Adrenal gland (tissue), 12 donors: ENCODE data around the gene NOS1. TPM values are rescaled to one million over a fixed set of nuclear protein-coding genes. Genes with fewer than 3 reads are reported as not detected.

Experiments used
- DNase-seq, 7 donors: peaks; one replicate each; pipeline ENCODE4 v3.0.0-alpha.2; 2019 to 2020
- H3K27ac ChIP-seq, 5 donors: fragments of 200-600 bp; sonication (generic) in 4 of 5; 1 replicate in 3 of 5; 2 replicates in 2 of 5; pipeline versions ENCODE4 v1.5.1 to v1.8.0; 2016 to 2020; ENCODE audit warnings: mild to moderate bottlenecking in 1 of 5
- H3K27me3 ChIP-seq: fragments of 200-600 bp; 2 replicates; pipeline ENCODE4 v1.8.0; 2021
- H3K36me3 ChIP-seq, 2 donors: fragments of 200-600 bp; replicated peaks in 1 of 2; 1 replicate in 1 of 2; 2 replicates in 1 of 2; pipeline versions ENCODE4 v1.5.1 to v1.8.0; 2018 to 2022
- H3K4me1 ChIP-seq, 2 donors: fragments of 200-600 bp; replicated peaks in 1 of 2; 1 replicate in 1 of 2; 2 replicates in 1 of 2; pipeline versions ENCODE4 v1.5.1 to v1.8.0; 2018 to 2021
- H3K4me3 ChIP-seq, 4 donors: fragments of 200-600 bp; sonication (generic) in 3 of 4; one replicate each; pipeline ENCODE4 v1.5.1; 2016 to 2018
- H3K9me3 ChIP-seq, 3 donors: fragments of 200-600 bp; sonication (generic) in 1 of 3; replicated peaks in 1 of 3; 1 replicate in 2 of 3; 2 replicates in 1 of 3; pipeline versions ENCODE4 v1.5.1 to v1.8.0; 2016 to 2021
- CTCF ChIP-seq, 6 experiments: fragments of 450-650 bp in 4 of 6; fragments of 200-600 bp in 2 of 6; sonication (generic) in 1 of 6; IDR thresholded peaks; 1 replicate in 5 of 6; 2 replicates in 1 of 6; pipeline versions ENCODE4 v1.5.1 to v1.8.0; 2016 to 2021; ENCODE audit warnings: antibody characterized with exemption in 6 of 6, mild to moderate bottlenecking in 2 of 6, moderate library complexity in 1 of 6
- POLR2A ChIP-seq, 2 donors: fragments of 450-650 bp; IDR thresholded peaks; one replicate each; pipeline ENCODE4 v1.6.1; 2017; ENCODE audit warnings: antibody characterized with exemption in 2 of 2, mild to moderate bottlenecking in 2 of 2, moderate library complexity in 1 of 2
- WGBS, 4 donors: extraction: QIAGEN DNeasy Blood & Tissue Kit in 2 of 4; methylation state at CpG; one replicate each; pipeline versions ENCODE4 v1.1.5 to v1.1.7; 2013 to 2017; 5-methylcytosine and 5-hydroxymethylcytosine counted together
- intact Hi-C, 2 donors: fragments of 100-400 bp; cut with DNase I; formaldehyde crosslinking; loops; one replicate each; pipeline versions ENCODE4 v1.14.1 to v1.15.0; 2022 to 2023
- polyA plus RNA-seq, 3 donors: library from polyadenylated mRNA; stranded (reverse); fragments of 200-250 nt in 2 of 3; fragments of 350-450 nt in 1 of 3; fragmentation: Illumina TruSeq in 1 of 3; extraction: RNeasy Lipid Tissue Mini Kit (QIAGEN cat#74804) in 1 of 3; gene quantifications; one replicate each; pipeline ENCODE4 v1.2.3, GENCODE V29; 2013 to 2014
- total RNA-seq, 9 donors: library from RNA; depleted of rRNA in 4 of 9; stranded (reverse); fragments of >200 nt in 4 of 9; fragments of 120-200 nt in 1 of 9; fragmentation: NEBNext Ultra II Directional in 1 of 9; extraction: Animal tissue kit (Norgen Biotek cat#: 25700) in 1 of 9; gene quantifications; one replicate each; pipeline versions ENCODE4 v1.1.0 to v1.2.4, GENCODE V29; 2013 to 2023
- donor health status: healthy with polysubstance abuse.
- donor health status: Bipolar disorder and iron deficiency.
- donor health status: DM: yes; HTN: yes; CAD: no.
- donor health status: DM: no; HTN: no; CAD: no.
- donor health status: DM: no; HTN: no; CAD: no.
- donor health status: DM: yes; HTN: yes; CAD: no.

Gene NOS1
- total and polyA plus RNA-seq, 12 donors: under 0.01 to 0.26 (median 0.07) TPM; not detected in 2

DNA sequence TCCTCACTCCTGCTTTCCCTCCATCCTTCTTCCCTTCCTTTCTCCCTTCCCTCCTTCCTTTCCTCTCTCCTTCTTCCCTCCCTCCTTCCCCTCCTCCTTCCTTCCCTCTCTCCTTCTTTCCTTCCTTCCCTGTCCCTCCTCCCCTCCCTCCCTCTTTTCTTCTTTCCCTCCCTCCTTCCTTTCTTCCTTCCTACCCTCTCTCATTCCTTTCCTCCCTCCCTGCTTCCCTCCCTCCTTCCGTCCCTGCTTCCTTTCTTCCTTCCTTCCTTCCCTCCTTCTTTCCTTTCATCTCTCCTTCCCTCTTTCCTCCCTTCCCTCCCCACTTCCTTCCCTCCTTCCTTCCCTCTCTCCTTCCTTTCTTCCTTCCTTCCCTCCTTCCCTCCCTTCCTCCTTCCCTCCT, 39.0 kb downstream of the NOS1 start:
- Histone ChIP-seq H3K4me1 (no peaks in the 10 kb centered on the region), H3K9me3 (no peaks in the 10 kb centered on the region), H3K36me3 (no peaks in the 10 kb centered on the region), H3K4me3 (no peak overlapping the region), H3K27me3 (no peaks in the 10 kb centered on the region), H3K27ac (no peak overlapping the region)
- DNase-seq: no peak
- no peak for TF ChIP-seq CTCF (IDR thresholded peaks at IDR 0.05)
- no peak for TF ChIP-seq POLR2A (IDR thresholded peaks at IDR 0.05)
- intact Hi-C loops: no loop called here
- 18 to 57% (median 46%) methylated on average over 1 of the region's 1 CpG for WGBS, 4 donors

DNA sequence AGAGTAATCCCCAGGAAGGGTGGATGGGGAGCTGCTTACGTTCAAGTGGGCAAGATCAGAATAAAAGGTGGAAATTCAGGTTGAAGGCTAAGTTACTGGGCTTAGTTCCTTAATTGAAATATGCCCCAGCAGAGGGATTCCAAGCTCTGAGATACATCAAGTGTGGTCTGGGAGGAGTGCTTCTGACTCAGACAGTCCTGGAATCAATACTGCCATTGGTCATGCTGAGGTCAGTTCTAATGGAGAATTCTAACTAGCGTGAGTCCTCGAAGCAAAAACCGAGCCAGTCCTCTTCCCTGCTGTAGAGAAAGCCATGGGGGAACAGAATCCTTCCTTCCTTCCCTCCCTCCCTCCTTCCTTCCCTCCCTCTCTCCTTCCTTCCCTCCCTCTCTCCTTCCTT, 39.9 kb downstream of the NOS1 start:
- H3K27me3 ChIP-seq: no peaks in the 10 kb centered on the region
- no peak for TF ChIP-seq POLR2A (IDR thresholded peaks at IDR 0.05)
- no peak for TF ChIP-seq CTCF (IDR thresholded peaks at IDR 0.05)
- no peaks in the 10 kb centered on the region for H3K4me1 ChIP-seq
- no peak overlapping the region for H3K4me3 ChIP-seq
- no peaks in the 10 kb centered on the region for H3K36me3 ChIP-seq
- intact Hi-C loops: no loop called here
- H3K27ac ChIP-seq: no peak overlapping the region
- WGBS, 4 donors: 55 to 75% (median 58%) methylated on average over 4 of the region's 4 CpGs
- H3K9me3 ChIP-seq: no peaks in the 10 kb centered on the region
- DNase-seq: no peak

DNA sequence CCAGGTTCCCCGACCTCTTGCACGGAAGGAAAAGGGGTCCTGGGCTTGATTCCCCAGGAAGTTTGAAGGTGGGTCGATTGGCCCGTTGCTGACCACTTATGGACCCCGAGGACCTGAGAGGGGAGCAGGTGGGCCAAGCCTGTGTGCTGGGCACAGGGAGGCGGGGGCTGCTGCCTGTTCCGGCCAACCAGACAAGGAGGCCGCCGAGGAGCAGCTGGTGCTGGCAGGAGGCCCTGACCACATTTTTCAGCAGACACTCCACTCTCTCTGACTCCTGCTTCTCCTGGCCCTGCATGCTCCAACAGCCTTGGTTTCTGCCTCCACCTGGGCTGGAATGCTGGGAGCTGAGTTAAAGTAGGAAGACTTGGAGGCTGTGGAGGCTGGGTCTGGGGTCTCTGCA, 42.8 kb downstream of the NOS1 start:
- intact Hi-C loops: no loop called here
- no peak overlapping the region for H3K27ac ChIP-seq
- WGBS, 4 donors: 70 to 92% (median 74%) methylated on average over 2 to 9 of the region's 9 CpGs

DNA sequence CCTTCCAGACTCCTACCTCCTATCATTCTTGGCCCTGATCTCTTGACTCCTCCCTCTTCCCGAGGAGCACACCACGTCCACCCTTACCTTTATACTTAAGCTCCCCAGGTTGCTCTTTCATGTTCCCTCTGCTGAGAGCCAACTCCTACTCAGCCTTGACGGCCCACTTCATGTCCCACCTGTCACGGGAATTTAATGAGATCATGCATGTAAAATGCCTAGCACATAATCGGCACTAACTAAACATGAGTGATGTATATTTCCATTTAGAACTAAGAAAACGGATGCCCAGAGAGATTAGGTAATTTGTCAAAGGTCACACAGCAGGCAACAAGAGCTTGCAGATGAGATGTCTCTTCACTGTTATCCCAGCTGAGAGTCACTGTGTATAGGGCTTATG, 45.1 kb downstream of the NOS1 start:
- DNase-seq: no peak
- no peak overlapping the region for H3K4me3 ChIP-seq
- no peaks in the 10 kb centered on the region for H3K9me3 ChIP-seq
- intact Hi-C loops: no loop called here
- no peaks in the 10 kb centered on the region for H3K36me3 ChIP-seq
- H3K27ac ChIP-seq: no peak overlapping the region
- TF ChIP-seq CTCF (IDR thresholded peaks at IDR 0.05) (no peak), POLR2A (IDR thresholded peaks at IDR 0.05) (no peak)
- H3K4me1 ChIP-seq: no peaks in the 10 kb centered on the region
- H3K27me3 ChIP-seq: no peaks in the 10 kb centered on the region
- 61 to 80% (median 69%) methylated on average over 6 of the region's 6 CpGs for WGBS, 4 donors

More for the DNA sequence above, 42.8 kb downstream of the NOS1 start:
- no peak for TF ChIP-seq POLR2A (IDR thresholded peaks at IDR 0.05)
- TF ChIP-seq CTCF (IDR thresholded peaks at IDR 0.05): no peak
- no peak overlapping the region for H3K4me3 ChIP-seq
- no peaks in the 10 kb centered on the region for H3K9me3 ChIP-seq
- no peaks in the 10 kb centered on the region for H3K36me3 ChIP-seq
- no peaks in the 10 kb centered on the region for H3K27me3 ChIP-seq
- DNase-seq: no peak
- H3K4me1 ChIP-seq: no peaks in the 10 kb centered on the region
